GM12865 (cell line): ENCODE measurements around the gene PCCA.
A peak's percentile ranks its signal among the peaks of the same experiment; 100 is the strongest.

Experiments used
- DNase-seq: peaks from one replicate; pipeline ENCODE4 v3.0.0; 2010; ENCODE audit warnings: low read depth
- H3K4me3 ChIP-seq: 2 replicates; pipeline ENCODE4 v1.5.1; 2011; ENCODE audit warnings: mild to moderate bottlenecking, low read depth, low read length, control low read depth
- CTCF ChIP-seq: IDR thresholded peaks from 2 replicates; pipeline ENCODE4 v1.5.1; 2011; ENCODE audit warnings: low read length, control low read depth, low read depth, inconsistent platforms; ENCODE audit not compliant: insufficient read depth; ENCODE audit errors: missing control alignments

The PCCA gene

GRCh38 chr13:100540621-100541020, 451.7 kb downstream of the PCCA start:
- no peak for TF ChIP-seq CTCF
- no peak for DNase-seq
- H3K4me3 ChIP-seq = no peak overlapping the region

DNA sequence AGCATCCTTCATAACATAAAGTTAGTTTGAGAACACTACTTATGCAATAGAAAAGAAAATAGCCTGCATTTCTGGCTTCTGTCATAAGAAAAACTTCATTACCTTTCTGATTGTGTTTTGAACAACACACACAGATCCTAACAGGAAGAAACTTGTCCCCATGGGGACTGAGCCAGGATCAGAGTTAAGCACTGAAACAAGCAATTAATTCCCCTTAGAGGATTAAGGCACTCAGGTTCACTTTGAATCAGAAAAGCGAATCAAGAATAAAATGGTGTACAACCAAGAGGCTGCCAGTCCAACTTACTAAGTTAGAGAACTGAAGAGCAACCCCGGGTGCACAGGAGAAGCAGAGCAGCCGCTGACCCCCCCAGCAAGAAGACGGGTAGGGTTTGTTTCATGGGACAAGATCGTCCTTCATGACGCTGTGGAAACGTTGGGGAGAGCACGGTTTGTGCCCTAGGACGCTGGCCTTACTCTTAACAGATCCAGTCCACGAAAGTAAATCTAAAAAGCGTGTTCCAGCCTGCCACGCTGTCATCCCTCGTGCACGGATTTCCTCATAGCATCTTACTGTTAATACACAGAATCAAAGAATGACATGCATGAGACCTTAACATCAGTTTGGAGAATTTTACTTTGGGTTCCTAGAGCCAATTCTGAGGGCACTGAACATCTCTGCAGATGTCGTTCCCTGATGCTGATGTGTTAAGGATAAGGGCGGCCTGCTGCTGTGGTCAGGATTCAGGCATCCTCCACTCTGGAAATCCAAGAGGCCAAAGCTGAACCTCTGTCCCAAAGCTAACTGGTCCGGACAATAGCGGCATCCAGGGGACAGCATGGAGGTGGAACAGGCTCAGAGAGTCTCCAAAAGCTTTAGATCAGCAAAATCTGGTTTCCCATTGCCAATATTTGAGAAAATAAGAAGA, 453.3 kb downstream of the PCCA start:
- DNase-seq = no peak
- no peak overlapping the region for H3K4me3 ChIP-seq
- TF ChIP-seq CTCF = no peak

DNA sequence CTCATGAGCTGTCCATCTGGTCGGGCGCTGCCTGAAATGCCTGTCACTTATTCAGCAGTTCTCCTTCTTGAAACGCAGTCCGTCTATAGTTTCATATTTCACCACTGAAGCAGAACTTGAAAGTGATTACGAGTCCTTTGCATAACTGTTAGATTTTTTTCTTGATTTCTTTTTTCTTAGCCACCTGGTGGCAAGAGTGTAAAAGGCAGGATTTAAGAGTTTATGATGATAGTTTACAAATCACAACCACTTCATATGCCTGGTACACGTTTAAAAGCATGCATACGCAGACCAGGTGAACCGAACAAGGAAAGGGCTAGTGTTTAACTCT, 453.9 kb downstream of the PCCA start:
- TF ChIP-seq CTCF = peak; percentile 44
- H3K4me3 ChIP-seq = no peak overlapping the region
- peak; percentile 79 for DNase-seq

- TF ChIP-seq CTCF = no peak
- no peak overlapping the region for H3K4me3 ChIP-seq
- DNase-seq = no peak
These were observed 455.1 kb downstream of the PCCA start for GRCh38 chr13:100543872-100544602.

- H3K4me3 ChIP-seq = no peak overlapping the region
- no peak for DNase-seq
- no peak for TF ChIP-seq CTCF
These were observed 456.2 kb downstream of the PCCA start for GRCh38 chr13:100544866-100545683.

GRCh38 chr13:100545684-100546061, 456.8 kb downstream of the PCCA start:
- no peak for TF ChIP-seq CTCF
- no peak overlapping the region for H3K4me3 ChIP-seq
- no peak for DNase-seq
